ENCODE data around the gene GM2A. TPM values are rescaled to one million over a fixed set of nuclear protein-coding genes. Genes with fewer than 3 reads are reported as not detected.

Gene GM2A
- total RNA-seq = 92.5 and 234 TPM in 2 replicates

GRCh38 chr5:151252762-151253604 is at the start of gene GM2A:
Gene GM2A, plus strand, starts transcription at chr5:151253185. Its CDS starts 32 bp downstream, at chr5:151253217.

DNA sequence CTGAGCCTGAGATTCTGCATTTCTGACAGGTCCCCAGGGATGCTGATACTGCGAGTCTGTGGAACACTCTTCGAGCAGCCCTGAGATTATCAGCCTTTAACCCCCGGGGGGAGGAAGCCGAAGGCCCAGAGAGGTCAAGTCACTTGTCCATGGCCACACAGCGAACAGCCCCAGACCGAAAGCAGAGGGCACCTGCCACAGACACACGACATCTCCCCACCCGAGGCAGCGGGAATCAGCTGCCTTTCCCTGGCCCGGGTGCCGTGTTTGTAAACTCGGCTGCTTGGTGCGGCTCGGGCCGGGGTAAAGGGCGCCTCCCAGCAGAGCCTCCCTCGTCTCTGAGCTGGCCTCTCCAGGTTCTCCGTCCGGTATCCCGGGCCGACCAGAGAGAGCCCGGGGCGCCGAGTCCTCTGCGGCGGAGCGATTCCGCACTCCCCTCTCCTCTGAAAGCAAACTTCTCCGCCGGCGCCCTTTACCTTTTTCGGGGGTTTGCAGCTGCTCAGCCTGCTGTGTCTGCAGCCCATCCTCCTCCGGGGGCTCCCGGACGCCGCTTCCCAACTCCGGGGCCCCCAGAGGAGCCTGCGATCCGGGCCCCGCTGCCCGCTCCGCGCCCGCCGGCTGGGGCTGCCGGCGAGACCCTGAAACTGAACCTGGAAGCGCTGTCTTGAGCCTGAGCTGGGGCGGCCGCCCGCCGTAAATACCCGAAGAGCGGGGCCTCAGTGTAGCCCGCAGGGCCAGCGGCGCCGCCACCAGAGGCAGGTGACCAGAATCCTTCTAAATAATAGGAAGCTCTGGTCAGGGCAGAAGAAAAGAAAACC is 29.3 kb upstream of the GM2A start, which contains the start of gene CCDC69:
CCDC69 (minus strand) TSS at position 646 of the 818 bp plus-strand sequence; CDS start at position 524, 122 bp downstream.

DNA sequence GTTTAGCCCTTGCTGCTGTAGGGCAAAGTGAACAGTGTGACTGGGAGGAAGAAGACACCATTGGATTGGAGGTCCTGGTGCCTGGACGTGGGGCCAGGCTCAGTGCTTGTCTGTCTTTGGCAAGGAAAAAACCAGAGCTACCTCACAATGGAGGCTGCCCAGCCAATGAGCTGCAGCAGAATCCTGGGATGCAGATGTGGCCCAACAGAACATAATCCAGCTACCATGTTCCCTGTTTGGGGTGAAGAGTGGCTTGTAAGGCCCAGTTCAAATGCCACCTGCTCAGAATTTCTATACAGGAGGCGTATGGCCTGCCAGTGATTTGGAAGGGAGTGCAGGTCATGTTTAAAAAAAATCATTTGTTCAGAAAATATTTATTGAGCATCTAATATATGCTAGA is 50.7 kb downstream of the GM2A start, which contains the start of gene SLC36A3:
SLC36A3 (minus strand) TSS at position 101 of the 400 bp plus-strand sequence. CDS start 412 bp downstream, outside the sequence.

Other genes with a start within 250 kb of the GM2A start
- 84.6 and 147 TPM in 2 replicates for gene GPX3, start 232.6 kb upstream of the GM2A start, total RNA-seq
- 73.5 and 316 TPM in 2 replicates for gene TNIP1, start 172.2 kb upstream of the GM2A start, total RNA-seq
- gene ANXA6, start 95.4 kb upstream of the GM2A start, total RNA-seq = 10.7 and 93.5 TPM in 2 replicates
- 1.3 and 1.7 TPM in 2 replicates for gene CCDC69, start 29.1 kb upstream of the GM2A start, total RNA-seq
- not detected in 2 replicates for gene SLC36A3, start 50.6 kb downstream of the GM2A start, total RNA-seq
- gene SLC36A2, start 94.4 kb downstream of the GM2A start, total RNA-seq = not detected in 2 replicates
- gene SLC36A1, start 194.4 kb downstream of the GM2A start, total RNA-seq = 2.8 and 6.7 TPM in 2 replicates